ENCODE measurements around the gene CSTPP1.

Gene CSTPP1, protein sequence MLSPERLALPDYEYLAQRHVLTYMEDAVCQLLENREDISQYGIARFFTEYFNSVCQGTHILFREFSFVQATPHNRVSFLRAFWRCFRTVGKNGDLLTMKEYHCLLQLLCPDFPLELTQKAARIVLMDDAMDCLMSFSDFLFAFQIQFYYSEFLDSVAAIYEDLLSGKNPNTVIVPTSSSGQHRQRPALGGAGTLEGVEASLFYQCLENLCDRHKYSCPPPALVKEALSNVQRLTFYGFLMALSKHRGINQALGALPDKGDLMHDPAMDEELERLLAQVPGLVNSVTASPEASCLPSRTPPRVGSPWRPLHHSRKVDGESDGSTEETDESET

DNA sequence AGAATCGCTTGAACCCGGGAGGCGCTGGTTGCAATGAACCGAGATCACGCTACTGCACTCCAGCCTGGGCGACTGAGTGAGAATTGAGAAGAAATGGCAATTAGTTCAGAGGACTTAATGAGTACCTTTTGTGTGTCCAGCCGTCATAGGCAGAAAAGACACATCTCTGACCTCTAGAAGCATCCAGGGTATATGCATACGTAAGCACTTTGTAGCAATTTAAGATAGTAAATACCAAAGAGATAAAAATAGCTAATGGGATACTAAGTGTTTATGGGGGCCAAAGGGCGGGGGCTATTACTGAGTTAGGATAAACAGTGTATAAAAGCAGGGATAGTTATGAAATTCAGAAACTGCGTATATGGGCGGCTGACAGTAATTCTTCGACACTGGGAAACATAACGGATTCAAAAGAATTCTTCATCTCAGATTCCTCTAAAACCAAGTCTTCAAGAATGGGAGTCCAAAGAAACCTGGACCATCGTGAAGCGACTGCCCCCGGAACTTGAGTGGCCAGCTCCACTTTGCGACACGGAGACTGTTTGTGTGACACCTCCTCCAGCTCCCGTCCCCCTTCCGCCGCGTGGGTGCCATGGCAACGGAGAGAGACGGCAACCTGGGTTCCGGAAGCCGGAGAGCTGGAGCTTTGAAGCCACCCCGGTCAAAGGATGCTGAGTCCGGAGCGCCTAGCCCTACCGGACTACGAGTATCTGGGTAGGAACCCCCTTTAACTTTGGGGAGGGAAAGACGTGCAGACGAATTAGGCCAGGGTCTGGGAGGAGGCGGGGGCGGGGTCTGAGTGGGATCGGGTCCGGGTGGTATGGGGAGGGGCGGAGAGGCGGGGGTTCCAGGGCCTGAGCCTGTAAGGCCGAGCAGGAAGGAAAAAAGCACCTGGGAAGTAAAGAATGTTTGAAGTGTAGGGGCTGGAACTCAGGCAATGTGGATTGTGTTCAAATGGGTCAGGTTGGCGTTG is at the start of gene CSTPP1:
Gene CSTPP1 (plus strand): TSS at position 624 of the 973 bp plus-strand sequence. CDS start 45 bp downstream, at position 669.
- DNase-seq: peak; percentile 94

DNA sequence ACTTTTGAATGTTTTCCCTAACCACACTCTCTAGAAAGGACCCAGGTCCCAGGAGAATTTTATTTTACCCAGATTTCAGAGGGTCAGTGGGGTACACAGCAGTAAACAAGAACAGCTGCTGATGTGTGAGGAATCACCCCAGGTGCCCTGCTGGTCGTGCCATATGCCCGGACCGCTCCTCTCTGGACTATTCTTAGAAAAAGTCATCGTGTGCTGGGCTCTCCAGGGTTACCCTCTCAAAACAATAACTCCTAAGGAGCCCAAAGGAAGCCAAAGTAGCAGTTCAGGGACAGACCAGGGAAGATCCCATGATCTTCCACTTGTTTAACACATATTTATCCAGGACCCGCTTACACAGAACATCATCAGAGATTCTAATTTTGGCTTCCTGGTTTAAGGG is 47.9 kb upstream of the CSTPP1 start:
- no peak for DNase-seq

DNA sequence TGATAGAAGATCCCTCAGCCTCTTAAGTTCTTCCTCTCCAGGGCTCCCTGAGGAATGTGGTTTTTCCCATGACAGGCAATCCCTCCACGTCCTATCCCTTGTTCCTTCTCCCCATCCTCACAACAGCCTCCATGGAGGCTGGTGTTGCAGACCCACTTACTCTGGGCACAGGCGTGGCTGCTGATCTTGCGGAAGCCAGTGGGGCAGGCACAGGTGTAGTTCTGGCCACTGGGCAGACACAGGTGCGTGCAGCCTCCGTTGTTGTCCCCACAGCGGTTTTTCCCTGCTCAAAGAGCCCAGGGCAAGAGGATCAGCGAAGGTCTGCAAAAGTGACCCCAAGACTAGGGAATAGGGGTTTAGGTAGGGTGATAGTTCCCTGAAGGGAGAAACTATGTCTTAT is 47.3 kb upstream of the CSTPP1 start:
- DNase-seq: no peak

DNA sequence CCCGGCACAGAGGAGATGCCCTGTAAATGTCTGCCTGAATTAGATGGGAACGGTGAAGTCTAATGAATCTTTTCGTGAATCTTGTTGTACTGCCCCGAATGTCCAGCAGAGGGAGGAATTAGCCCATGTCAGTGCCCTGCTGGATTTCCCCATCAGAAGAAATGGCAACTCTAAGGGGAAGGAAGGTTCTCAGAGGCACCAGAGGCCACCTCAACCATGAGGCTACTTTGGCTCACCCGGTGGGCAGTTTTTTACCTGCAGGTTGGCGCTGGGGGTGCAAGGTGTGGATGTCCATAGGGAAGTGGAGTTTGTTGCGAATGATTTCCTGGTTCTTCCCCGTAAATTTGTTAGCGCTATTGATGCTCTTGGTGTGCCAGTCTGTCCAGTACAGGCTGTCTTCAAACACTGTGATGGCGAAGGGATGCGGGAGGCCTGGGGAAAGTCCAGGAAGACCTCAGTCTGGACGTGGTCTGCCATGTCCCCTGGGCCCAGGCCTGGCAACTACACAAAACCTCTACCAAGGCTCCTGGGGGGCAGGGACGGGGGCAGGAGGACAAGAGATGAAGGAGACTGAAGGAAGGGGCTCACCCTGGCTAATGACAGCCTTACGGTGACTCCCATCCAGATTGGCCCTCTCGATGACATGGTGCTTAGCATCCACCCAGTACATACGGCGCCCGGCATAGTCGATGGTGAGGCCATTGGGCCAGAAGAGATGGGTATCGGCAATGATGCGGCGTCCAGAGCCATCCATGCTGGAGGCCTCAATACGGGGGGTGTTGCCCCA is 46.7 kb upstream of the CSTPP1 start:
- DNase-seq: peak; percentile 60 to 80

- no peak for DNase-seq
These were observed 45.9 kb upstream of the CSTPP1 start for GRCh38 chr11:46890665-46891064.

DNA sequence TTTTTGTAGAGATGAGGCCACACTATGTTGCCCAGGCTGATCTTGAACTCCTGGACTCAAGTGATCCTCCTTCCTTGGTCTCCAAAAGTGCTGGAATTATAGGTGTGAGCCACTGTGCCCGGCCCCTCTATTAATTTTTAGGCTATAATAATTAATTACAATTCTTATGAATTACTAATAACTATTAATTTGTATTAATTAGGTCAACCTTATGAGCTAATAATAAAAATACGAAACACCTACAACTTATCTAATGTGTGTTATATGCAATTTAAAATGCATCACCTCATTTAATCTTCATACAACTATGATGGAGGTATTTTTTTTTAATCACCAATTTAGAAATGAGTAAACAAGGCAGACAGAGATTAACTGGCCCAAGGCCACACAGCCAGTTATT is 44.5 kb upstream of the CSTPP1 start:
- DNase-seq: no peak

- no peak for DNase-seq
These were observed 43.7 kb upstream of the CSTPP1 start for GRCh38 chr11:46892838-46893237.

DNA sequence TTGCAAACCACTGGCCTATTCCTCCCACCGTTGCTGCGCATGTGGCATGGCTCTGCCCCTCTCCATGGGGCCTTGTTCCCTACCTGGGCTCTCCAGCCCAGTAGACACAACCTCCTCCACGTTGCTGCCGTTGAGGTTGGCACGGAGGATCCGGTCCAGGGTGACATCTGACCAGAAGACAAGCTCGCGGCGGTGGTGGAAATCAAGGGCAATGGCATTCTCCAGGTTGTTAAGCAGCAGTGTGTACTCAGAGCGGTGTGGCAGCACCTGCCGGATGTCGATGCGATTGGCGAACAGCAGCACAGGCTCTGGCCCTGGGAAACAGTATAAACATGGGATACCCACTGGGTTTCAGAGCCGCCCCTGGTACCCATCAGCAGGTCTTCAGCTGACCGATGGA is 42.1 kb upstream of the CSTPP1 start:
- no peak for DNase-seq

GRCh38 chr11:46894961-46895360 is 41.6 kb upstream of the CSTPP1 start:
- no peak for DNase-seq

DNA sequence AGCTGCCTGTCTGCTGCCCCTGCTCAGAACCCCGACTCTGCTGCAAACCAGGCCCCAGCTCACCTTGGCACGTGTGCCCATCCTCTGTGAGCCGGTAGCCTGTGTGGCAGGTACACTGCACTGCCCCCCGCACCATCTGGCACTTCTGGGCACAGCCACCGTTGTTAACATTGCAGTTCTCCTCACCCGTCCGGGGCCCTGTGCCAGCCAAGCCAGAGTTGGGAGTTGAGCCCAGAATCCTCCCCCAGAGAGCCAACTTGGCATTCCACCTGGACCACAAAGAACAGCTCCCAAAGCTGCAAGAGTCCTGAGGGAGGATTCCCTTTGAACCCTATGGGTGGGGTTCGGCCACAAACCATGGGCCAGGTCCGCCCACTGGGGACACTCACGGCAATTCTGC is 40.7 kb upstream of the CSTPP1 start:
- no peak for DNase-seq

- no peak for DNase-seq
These were observed 39.7 kb upstream of the CSTPP1 start for GRCh38 chr11:46896719-46897406.

DNA sequence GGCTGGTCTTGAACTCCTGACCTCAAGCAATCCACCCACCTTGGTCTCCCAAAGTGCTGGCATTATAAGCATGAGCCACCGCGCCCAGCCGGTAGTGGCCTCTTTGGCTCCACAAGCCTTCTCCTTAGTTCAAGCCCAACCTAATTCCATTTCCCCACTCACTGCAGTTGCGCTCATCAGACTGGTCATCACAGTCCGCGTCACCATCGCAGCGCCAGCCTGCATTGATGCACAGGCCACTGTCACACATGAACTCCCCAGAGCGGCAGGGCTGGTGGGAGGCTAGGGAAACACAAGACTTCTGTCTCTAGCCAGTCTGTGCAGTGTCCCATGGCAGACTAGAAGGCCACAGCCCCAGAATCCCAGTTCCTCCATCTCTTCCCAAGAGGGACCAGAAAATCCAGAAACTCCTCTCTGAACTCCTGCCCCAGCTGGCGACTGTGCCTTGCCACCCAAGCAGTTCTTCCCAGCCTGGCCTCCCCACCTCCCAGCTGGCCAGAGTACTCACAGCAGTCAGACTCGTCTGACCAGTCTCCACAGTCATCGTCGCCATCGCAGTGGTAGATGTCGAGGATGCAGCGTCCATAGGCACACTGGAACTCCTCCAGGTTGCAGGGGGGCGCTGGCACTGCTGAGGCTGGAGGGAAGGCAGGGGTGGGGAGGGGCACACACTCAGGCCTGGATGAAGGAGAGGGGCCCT is 38.0 kb upstream of the CSTPP1 start:
- no peak for DNase-seq

- DNase-seq: no peak
These were observed 37.0 kb upstream of the CSTPP1 start for GRCh38 chr11:46899501-46900025.

DNA sequence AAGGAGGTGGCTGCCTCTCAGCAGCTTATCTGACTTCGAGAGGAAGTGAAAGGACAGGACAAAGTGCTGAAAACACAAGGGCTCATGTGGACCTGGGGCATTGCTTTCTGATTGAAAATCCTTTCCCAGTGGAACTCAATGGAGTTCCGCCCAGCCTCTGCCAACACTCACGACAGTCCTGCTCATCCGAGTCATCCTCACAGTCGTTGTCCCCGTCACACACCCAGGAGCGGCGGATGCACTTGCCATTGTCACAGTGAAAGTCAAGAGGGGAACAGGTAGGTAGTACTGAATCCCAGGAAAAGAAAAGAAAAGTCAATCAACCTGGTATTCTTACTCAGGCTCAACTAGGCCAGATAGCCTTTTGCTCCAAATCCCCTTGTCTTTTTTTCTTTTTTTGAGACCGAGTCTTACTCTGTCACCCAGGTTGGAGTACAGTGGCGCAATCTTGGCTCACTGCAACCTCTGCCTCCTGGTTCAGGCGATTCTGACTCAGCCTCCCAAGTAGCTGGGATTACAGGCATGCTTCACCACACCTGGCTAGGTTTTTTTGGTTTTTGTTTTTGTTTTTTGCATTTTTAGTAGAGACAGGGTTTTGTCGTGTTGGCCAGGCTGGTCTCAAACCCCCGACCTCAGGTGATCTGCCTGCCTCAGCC is 36.3 kb upstream of the CSTPP1 start:
- DNase-seq: no peak

- DNase-seq: no peak
These were observed 35.4 kb upstream of the CSTPP1 start for GRCh38 chr11:46901156-46901555.

GRCh38 chr11:46902694-46903093 is 33.9 kb upstream of the CSTPP1 start:
- DNase-seq: no peak

DNA sequence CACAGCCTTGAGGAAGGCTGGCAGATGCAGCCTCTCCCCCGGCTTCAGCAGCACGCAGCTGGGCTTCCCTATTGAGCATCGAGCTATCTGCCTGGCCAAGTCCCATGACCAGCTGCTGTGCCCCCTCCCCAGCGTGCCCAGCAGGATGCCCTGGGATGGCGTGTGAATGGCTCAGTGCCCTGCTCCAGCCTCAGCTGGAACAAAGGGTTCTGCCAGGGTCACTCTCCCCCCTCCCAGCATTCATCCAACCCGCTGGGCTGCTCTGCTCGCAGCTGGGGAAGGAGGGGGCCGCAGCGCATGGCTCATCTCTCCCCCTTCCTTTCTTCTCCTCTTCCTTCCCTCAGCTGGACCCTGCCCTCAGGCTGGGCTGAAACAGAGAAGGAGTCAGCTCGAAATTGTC is 32.7 kb upstream of the CSTPP1 start:
- no peak for DNase-seq

GRCh38 chr11:46905806-46906205 is 30.8 kb upstream of the CSTPP1 start:
- no peak for DNase-seq

DNA sequence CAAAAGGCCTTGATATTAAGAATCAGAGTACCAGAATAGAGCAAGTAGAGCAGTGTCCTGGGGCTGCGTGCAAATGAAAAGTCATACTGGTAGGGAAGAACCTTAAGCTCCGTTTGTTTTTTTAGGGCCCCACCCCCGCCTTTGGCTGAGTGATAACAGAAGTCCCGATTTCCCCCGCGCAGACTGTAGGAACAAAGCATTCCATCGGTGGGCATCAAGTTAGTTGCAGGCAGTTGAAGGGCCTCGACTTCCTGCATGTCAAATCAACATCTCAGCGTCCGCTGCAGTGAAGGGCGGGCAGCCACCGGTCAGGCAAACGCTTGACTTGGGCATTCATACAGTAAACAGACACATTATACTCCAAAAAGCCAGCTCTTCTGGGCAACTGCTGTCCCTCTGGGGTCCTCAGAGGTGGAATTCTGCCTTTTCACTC is 29.9 kb upstream of the CSTPP1 start:
- DNase-seq: no peak

DNA sequence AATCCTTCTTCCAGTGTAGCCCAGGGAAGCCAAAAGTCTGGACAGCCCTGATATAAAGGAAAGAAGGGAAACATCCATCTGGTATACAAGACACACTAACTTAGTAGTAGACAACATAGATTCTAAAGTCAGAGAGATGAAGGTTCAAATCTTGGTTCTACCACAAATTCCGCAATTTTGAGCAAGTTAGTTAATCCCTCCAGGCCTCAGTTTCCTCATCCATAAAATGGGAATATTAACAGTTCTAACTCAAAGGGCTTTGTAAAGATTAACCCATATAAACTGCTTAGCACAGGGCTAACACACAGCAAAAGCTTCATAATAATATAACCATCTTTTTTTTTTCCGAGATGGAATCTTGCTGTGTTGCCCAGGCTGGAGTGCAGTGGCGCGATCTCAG is 29.0 kb upstream of the CSTPP1 start:
- DNase-seq: no peak

DNA sequence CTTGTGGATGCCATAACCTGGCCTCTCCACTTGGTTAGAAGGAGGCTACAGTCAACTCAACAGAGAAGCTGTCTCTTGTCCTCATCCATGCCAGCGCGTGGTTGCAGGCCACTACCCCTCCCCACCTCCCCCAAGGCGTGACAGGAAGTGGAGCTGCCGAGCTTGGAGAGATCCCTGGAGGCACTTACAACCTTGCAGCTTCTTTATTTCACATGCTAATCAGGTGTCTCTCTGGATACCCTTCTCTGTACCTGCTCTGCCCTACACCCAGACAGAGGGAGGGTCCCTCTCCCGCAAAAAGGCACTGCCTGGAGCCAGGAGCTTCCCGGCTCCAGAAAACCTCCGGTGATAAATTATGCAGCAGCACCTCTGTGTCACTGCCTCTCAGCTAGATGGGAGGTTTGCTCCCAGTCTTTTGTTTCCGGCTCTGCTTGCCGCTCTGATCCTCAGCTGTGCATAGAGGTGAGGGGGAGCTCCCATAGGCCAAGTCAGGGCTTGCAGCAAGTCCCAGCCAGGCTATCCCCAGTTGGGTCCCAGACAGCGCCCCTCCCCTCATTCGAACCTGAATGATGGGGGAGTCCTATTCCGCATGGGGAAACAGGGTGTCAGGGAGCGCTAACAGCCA is 23.9 kb upstream of the CSTPP1 start:
- no peak for DNase-seq
